HG02798 (cell line): ENCODE results near the gene SLC2A13.
"Not testable (repeated sequence)": the region's sequence is repeated elsewhere in the genome, so short reads cannot be mapped to it uniquely, and the experiment has no call there.

Source experiments
- ATAC-seq: cut with Tn5 transposase; IDR thresholded peaks from one replicate; pipeline ENCODE4 v1.9.1; 2021; ENCODE audit warnings: mild to moderate bottlenecking; ENCODE audit not compliant: unreplicated experiment, poor library complexity

Gene SLC2A13

DNA sequence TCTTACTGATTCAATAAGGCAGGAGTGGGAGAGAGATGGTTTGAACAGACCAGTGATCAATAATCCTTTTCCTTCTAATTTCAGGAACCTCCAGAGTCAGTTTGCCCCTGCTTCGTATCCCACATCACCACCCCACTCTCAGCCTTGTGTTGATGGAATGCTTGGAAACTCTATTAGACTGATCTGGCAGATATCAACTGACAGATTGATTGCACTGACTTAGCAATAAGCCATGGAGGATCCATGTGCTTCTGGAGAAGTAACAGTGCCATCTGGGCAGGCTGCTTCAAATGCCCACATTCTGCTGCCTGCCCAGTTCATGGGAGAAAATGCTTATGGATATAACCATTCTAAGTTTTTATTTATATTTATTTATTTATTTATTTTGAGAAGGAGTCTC is 218.0 kb downstream of the SLC2A13 start:
- ATAC-seq, result no peak

DNA sequence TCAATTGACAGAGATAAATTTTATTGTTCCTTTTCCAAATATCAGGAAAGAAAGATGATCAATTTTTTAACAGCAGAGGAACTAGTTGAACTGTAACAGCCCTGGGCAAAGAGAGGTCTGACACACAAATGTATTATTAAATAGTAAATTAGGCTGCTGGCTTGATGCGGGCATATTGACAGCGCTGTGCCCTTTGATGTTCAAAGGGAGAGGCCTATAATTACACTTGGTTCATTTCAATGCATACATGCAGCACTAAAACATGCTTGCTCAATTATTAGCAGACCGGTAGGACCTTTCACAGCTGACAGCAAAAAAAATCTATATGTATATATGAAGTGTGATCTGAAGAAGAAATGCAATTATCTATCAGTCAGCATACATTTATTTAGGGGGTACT is 219.8 kb downstream of the SLC2A13 start:
- ATAC-seq, result no peak

DNA sequence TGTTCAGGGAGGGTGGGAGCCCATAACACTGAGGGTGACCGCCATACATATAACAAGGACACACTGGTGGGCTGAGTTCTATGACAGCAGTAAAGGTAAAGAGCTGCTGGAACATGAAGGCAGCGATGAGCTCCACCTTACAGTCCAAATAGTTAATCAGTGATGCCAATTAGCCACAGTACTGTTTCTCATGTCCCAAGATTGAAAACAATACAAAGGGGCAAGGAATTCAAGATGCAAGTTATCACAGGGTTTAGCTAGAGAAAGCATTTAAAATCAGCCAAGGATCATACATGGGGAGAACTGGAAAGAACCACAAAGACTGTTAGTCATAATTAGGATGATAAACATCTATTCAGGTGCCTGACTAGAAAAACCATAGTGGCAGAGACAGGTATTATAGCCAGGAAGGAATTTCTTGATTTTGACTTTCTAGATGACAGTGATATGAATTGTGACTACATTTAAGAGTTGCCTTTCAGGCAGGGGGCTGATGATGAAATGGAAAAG is 221.2 kb downstream of the SLC2A13 start:
- no peak for ATAC-seq

DNA sequence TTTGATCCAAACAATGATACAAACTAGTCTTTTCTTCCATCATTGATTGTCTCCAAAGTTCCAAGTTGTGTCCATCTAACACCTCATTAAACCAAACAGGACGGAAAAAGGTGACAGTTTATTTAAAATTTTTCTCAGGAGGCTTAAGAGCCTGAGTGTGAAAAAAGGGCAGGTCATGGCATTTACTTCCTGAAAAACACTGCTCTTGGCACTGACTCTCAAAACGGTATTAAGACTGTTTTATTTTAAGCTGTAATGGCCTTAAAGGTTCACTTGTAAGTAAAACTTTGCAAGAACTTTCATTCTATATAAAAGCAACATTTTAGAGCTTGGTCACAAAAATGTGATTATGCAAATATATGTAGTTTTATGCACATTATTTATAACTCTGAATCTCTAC is 222.5 kb downstream of the SLC2A13 start:
- no peak for ATAC-seq

DNA sequence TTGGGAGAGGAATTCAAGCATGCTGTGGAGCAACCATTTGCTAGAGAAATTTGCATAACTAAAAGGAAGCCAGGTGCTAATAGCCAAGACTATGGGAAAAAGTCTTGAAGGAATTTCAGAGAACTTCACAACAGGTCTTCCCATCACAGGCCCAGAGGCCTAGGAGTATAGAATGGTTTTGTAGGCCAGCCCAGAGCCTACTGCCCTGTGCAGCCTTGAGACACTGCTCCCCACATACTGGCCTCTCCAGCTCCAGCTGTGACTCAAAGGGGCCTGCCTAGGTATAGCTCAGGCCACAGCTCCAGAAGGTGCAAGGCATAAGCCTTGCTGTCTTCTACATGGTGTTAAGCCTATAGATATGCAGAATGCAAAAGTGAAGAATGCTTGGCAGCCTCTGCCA is 227.1 kb downstream of the SLC2A13 start:
- ATAC-seq, result no peak

DNA sequence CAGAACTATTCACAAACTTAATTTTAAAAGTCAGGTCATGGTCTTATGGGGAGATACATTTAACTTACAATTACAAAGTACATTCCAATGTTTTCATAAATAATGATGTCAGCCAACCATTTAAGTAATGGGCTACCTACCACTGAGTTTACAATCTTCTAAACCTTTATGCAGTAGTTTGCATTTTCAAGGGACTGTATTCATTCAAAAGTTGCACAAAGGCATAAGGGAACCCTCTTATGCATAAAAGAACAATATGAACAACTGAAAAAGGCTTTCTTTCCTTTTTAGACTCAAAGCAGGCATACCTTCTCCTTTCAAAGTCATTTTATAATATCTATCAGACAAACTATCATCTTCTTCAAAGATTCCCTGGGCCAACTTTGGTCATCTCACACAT is 230.2 kb downstream of the SLC2A13 start:
- no peak for ATAC-seq

DNA sequence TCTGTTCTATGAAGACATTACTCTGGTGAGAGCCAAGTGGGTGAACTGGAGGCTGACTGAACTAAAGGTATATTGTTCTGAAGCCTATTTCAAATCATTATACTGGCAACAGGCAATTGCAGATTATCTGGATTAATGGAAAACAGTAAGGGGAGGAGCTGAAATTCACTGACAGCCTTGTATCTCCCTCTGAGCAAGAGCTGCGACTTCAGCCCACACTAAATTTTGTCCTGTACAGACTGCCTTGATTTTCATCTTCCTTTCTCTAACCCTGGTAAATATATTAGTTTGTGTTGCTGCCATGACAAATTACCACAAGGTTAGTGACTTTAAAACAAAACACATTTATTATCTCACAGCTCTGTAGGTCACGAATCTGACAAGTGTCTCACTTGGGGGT is 231.1 kb downstream of the SLC2A13 start:
- ATAC-seq, result no peak

DNA sequence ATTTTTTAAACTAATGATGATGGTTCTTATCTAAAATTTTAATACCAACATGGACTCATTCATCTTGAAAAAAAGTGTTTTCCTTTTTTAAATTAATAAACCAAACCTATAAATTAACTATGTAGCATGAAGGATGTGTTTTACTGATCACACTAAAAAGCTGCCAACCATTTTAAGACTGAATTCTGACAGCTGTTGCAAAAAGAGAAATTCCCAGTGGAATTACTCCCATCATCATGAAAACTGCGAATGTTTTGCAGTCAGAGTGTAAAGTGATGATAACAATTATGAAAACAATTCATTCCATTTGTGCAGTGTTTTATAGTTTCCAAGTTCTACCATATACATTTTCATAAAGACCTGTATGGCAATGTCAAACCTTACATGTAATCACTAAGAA is 232.8 kb downstream of the SLC2A13 start:
- ATAC-seq, result no peak

DNA sequence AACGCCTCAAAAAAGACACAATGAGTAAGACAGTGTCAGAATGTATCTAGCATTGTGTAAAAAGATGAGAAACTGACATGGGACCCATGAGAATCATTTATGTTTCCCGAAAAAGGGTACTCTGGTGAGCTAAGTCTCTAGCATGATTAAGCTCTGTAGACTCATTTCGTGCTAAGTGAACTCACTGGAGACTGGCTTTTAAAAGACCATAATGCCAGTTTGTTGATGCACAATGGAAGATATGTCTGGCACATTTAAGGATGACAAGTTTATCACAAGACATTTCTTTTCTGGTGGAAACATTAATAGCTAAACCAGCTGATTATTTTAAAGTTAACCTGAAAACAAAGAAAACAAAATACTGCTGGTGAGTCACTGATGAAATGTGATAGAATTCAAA is 233.5 kb downstream of the SLC2A13 start:
- ATAC-seq, result no peak

DNA sequence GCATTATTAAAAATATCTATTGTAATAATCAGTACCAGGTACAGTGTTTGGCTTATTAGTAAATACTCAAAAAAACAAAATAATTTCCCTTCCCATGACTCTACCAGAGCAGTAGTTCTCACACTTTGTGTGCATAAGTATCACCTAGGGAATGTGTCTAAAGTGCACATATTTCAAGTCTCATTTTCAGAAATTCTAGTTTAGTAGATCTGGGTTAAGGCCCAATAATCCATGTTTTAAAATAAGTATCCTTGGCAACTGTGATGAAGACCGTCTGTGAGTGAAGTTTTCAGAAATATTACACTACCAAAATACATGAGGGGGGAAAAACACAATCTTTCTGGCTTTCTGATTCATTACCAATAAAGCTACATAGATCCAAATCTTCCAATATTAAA is 237.6 kb downstream of the SLC2A13 start:
- ATAC-seq, result no peak

DNA sequence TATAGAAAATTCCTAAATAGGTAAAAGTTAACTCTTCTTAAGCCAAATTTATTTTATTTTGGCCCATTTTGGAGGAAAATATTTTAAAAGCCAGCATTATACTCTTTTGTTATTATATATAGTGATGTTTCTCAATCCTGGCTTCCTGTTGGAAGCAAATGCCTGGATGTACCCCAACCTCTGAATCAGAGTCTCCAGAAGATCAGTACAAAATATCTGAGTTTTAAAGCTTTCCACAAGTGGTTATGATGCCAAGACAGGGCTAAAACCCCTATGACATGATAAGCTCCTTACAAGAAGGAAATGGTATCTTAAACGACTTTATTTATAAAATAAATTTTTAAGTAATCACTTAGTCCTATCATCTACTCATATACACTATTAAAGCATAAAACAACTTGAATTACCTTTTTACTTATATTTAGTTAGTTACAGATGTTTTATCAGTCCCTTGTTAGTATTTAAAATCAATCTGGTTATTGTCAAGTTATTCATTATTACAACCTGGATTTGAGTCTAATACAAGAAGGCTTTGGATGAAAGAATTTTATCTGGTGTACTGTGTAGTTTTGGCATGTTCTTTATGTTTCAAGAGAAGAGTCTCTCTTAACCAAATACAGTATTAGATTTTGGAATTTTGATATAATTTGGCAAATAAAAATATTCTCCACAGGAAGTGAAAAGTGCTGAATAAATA is 238.1 kb downstream of the SLC2A13 start:
- no peak for ATAC-seq

DNA sequence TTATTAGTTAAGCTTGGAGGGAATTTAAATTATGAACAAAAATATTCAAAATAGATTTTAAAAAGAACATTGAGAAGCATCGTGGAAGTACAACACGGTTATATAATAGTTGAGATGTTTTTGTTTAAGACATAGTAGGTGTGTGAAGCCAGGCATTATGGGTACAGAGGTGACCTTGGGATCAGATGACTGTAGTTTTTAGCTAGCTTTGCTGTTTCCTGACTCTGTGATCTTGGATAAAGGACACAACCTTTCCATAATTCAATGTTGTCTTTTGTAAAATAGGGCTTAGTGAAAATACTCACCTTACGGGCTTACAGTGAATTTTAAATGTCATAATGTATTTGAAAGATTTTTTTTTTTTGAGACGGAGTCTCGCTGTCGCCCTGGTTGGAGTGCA is 239.7 kb downstream of the SLC2A13 start:
- ATAC-seq, result no peak

DNA sequence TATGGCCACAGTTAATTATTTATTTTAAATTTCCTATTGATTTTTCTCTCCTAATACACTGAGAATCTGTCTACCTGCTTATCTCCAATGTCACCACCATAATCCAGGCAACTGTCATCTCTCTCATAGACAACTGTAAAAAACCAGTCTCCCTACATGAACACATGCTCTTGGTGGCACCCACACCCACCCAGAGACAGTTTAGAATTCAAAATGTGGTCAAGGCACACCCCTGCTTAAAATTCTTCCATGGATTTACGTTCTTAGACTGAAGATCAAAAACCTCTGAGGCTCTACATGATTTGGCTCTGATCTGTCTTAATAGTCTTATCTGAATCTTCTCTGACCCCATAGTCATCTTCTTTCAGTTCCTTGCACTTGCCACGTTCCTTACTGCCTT is 245.2 kb downstream of the SLC2A13 start:
- no peak for ATAC-seq

DNA sequence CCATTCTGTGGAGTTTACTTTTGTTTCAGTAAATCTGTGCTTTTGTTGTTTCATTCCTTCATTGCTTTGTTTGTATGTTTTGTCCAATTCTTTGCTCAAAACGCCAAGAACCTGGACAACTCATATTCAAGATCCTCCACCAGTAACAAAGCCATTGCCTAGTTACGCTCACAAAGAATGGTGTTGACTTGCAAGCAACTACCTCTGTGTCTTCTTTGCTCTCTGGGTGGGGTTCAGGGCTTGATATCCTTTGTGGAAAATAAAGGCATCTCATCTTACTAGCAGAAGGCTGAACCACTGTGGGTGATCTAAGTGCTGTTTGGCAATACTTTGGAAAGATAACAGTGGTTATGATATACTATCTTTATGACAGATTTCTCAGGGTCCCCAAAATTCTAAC is 252.9 kb downstream of the SLC2A13 start:
- ATAC-seq, result no peak

DNA sequence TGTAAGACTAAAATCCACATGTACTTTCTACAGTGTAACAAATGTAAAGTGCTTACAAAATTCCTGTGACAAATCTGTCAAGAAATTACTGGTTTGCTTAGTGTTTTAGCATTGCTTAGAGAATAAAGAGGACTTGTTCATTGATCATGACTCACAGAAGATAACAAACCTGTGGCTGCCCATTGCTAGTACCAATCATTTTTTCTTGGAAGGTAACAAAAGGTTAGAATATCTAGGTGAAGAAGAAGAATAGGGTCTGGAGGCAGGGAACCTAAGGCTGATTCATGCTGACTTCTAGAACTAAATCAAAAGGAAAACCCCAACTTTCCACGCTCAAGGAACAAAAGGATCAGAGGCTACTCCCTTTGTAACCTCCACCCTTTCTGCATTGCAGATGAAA is 253.5 kb downstream of the SLC2A13 start:
- no peak for ATAC-seq

DNA sequence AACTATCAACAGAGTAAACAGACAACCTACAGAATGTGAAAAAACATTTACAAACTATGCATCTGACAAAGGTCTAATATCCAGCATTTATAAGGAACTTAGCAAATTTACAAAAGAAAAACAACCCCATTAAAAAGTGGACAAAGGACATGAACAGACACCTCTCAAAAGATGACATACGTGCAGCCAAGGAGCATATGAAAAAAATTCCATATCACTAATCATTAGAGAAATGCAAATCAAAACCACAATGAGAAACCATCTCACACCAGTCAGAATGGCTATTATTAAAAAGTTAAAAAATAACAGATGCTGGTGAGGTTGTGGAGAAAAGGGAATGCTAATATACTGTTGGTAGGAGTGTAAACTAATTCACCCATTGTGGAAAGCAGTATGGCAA is 257.7 kb downstream of the SLC2A13 start:
- ATAC-seq, result not testable (repeated sequence)

DNA sequence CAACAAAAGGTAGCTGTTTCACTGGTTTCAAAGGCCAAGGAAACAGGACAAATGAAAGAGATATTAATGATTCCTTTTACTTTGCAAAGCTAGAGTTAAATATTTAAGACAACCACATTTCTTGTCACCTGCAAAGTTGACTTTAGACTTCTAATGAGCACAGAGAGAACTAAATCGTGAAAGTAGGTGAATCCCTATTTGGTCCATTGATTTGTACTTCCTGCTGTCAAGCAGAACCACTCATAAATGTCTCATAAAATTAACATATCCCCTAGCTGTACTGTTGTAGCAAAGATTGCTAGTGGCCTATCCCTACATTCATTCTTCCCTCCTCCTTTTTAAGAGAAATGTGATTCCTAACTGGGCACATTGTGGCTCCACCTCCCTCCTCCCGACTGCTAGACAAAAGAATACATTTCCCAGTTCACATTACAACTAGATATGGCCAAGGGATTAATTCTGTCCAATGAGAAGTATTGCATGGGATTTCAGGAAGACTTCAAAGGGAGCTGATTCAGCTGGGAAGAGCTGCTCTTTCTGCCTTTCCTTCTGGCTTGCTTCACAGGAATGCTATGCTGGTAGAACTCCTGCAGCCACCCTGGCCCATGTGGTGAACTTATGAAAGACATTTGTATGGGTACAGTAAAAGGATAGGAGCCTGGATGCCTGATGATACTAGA is 258.8 kb downstream of the SLC2A13 start:
- ATAC-seq, result peak; percentile 51

DNA sequence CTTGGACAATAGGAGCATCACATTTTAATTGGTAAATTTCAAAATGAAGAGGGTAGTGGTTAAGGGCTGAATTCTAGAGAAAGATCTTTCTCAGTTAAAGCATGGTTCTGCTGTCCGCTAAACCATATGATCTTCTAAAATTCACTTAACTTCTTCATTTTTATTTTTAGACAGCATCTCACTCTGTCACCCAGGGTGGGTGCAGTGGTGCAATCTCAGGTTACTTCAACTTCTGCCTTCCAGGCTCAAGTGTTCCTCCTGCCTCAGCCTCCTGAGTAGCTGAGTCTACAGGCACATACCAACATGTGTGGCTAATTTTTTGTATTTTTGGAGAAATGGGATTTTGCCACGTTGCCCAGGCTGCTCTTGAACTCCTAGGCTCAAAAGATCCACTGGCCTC is 259.6 kb downstream of the SLC2A13 start:
- no peak for ATAC-seq

DNA sequence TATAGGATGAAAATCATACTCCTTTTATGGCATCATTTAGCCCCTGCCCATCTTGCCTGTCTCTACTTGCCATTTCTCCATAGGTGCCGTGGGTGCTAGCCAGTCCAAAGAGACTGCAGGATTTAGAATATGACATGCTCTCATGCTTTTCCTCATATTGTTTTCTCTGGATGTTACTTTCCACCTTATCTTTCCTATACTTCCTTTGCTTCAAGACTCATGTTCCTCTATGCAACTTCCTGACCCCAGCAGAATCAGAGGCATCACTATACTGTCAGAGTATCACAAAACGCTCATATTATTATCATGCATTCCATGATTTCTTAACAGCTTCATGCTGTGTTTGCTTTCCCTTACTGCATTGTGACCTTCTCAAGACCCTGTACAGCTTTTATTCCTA is 265.5 kb downstream of the SLC2A13 start:
- no peak for ATAC-seq

DNA sequence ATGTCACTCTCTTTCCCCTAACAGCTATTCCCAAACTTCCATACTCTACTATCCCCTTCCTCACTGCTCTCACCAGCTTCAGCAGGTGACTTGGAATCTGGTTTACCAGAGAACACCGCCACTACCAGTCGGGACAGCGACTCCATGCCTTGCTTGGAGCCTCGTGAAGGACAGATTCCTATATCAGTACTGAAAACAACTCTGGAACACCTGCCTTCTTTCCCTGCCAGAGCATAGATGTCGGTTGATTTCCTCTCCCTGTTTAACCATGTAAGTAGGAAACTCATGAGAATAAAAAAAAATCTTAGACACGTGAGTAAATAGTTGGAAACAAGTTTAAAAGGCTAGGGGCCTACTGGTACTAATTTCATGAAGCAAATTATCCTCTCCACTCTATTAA is 266.8 kb downstream of the SLC2A13 start:
- ATAC-seq, result no peak

DNA sequence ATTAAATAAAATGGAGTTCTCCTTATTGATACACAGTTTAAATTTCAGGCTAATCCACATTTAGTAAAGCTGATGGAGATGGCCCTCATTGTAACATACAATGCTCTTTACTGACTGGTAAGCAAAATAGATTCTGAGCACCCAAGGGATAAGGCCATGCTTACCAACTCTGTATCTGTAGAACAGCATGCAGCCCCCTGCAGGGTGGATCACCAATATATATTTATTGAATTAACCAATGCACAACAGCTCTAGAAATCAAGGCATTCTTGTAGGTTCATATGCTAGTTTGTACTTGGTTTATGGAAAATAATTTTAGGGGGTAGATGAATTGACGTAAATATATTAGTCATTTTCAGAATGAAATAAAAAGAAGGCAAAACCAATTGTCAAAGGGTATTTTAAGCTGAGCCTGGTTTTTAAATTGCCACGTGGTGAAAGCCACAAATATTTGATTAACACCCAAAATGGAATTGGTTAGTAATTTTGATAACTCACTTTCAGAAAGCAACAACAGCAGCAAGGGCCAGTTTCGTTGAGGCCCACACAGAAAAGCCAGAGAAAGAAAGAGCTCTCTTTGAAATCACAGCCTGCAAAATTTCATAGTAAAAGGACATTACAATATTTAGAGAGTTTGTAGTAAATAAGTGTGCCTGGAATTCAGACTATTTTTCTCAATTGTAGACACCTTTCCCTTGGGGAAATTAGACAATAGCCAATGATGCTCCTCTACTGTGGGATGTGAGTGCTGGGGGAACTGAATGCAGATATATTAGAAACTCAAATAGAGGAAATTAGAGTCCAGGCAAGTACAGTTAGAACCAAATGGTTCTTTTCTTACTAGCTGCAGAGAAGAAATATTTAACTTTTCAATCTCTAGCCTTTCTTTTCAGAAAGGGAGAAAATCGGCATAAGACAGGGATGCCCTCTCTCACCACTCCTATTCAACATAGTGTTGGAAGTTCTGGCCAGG is 270.1 kb downstream of the SLC2A13 start:
- peak; percentile 83 for ATAC-seq
